Vagina (tissue), 2 donors: ENCODE results near the gene LSM11.
"Not testable (repeated sequence)": the region's sequence is repeated elsewhere in the genome, so short reads cannot be mapped to it uniquely, and the experiment has no call there.

ENCODE experiments used
- POLR2A ChIP-seq, 2 donors: fragments of 450-650 bp; IDR thresholded peaks; one replicate each; pipeline ENCODE4 v1.6.1; 2017; ENCODE audit warnings: antibody characterized with exemption in 2 of 2, mild to moderate bottlenecking in 2 of 2, moderate library complexity in 2 of 2
- POLR2AphosphoS5 ChIP-seq, 2 donors: sonication (generic); formaldehyde crosslinking; IDR thresholded peaks; one replicate each; pipeline ENCODE4 v1.9.0; 2017; ENCODE audit warnings: antibody characterized with exemption in 2 of 2, mild to moderate bottlenecking in 2 of 2, low read depth in 1 of 2; ENCODE audit not compliant: insufficient read depth in 1 of 2
- TF ChIP-seq, protein P1 (sequence below), 3 experiments: fragments of 450-650 bp in 2 of 3; fragments of 200-600 bp in 1 of 3; sonication (generic) in 1 of 3; IDR thresholded peaks; one replicate each; pipeline ENCODE4 v1.5.1; 2017 to 2019; ENCODE audit warnings: antibody characterized with exemption in 3 of 3, mild to moderate bottlenecking in 2 of 3, moderate library complexity in 2 of 3

DNA sequence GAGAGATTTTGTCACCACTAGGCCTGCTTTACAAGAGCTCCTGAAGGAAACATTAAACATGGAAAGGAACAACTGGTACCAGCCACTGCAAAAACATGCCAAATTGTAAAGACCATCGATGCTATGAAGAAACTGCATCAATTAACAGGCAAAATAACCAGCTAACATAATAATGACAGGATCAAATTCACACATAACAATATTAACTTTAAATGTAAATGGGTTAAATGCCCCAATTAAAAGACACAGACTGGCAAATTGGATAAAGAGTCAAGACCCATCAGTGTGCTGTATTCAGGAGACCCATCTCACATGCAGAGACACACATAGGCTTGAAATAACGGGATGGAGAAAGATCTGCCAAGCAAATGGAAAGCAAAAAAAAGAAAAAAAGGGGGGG is 20.6 kb upstream of the LSM11 start:
- TF ChIP-seq, protein P1, sequence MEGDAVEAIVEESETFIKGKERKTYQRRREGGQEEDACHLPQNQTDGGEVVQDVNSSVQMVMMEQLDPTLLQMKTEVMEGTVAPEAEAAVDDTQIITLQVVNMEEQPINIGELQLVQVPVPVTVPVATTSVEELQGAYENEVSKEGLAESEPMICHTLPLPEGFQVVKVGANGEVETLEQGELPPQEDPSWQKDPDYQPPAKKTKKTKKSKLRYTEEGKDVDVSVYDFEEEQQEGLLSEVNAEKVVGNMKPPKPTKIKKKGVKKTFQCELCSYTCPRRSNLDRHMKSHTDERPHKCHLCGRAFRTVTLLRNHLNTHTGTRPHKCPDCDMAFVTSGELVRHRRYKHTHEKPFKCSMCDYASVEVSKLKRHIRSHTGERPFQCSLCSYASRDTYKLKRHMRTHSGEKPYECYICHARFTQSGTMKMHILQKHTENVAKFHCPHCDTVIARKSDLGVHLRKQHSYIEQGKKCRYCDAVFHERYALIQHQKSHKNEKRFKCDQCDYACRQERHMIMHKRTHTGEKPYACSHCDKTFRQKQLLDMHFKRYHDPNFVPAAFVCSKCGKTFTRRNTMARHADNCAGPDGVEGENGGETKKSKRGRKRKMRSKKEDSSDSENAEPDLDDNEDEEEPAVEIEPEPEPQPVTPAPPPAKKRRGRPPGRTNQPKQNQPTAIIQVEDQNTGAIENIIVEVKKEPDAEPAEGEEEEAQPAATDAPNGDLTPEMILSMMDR (IDR thresholded peaks at IDR 0.05), result not testable (repeated sequence)
- not testable (repeated sequence) for TF ChIP-seq POLR2A (IDR thresholded peaks at IDR 0.05); POLR2AphosphoS5 (IDR thresholded peaks at IDR 0.05; ENCODE audit: insufficient read depth in 1 of 2, low read depth in 1 of 2)
